Endothelial cell of hepatic sinusoid (primary cell): ENCODE results near the gene CFAP97.

ENCODE experiments used
- in situ Hi-C: cut with HindIII; loops from 2 replicates; pipeline ENCODE4 v1.10.0; 2017; ENCODE audit warnings: low sequenced_read_pairs

The CFAP97 gene

DNA sequence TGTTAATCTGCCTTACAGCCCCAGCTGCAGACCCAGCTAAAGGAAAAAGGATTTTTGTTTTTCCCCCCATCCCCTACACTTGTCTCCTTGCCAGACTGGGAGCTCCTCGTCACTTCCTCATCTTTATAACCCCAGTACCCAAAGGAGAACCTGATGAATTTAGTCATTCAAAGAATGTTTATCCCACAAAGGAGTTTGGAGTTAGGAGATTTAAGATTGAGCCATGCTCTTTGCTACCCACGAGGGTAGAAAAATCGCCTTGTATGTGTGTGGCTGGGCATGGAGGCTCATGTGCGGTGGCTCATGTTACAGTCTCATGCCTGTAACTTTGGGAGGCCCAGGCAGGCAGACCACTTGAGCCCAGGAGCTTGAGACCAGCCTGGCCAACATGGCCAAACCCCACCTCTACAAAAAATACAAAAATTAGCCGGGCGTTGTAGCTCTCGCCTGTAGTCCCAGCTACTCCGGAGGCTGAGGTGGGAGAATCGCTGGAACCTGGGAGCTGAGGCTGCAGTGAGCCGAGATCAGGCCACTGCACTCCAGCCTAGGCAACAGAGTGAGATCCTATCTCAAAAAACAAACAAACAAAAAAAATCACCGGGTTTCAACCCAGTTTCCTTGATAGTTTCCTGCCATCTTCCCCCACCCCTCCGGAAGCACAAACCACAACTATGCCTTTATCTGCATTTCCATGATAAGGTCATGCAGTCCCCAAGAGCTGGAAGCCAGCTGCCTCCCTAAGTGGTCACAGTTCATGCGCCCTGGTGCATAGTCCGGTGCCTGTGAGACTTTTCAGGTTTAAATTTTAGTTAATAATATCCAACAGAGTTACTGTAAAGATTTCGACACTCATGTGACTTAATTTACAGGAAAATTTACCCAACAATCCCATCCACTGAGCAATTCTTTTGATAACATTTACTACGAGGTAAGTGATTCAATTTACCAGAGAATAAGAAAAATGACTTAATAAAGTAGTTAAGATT, 1.5 kb downstream of the CFAP97 start:
- in situ Hi-C loops = no loop called here

GRCh38 chr4:185198189-185198588, 5.6 kb downstream of the CFAP97 start:
- in situ Hi-C loops = loop anchor here (5.0 to 25.0 kb wide), 2 partner anchors 36 to 389 kb away; no protein-coding TSS in a partner anchor

DNA sequence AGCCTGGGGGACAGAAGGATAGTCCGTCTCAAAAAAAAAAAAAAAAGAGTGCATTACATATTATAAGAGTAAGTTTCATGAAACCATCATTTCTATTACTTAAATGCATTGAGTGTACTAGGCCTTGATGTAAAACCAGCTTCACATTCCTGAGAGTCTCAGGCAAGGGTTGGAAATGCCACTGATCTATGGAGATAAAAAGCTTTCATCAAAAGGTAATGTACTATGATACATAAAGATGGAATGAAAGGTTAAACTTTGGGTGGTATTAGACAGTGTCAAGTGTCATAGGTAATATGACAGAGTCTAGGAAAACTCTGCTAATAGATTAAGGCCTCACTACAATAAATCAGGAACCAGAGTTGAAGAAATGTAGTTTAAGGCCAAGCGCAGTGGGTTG, 7.4 kb downstream of the CFAP97 start:
- in situ Hi-C loops = loop anchor here (5.0 to 25.0 kb wide), 2 partner anchors 34 to 391 kb away; no protein-coding TSS in a partner anchor

GRCh38 chr4:185194924-185195888, 8.6 kb downstream of the CFAP97 start:
- in situ Hi-C loops = loop anchor here (5.0 to 25.0 kb wide), 2 partner anchors 33 to 392 kb away; no protein-coding TSS in a partner anchor

DNA sequence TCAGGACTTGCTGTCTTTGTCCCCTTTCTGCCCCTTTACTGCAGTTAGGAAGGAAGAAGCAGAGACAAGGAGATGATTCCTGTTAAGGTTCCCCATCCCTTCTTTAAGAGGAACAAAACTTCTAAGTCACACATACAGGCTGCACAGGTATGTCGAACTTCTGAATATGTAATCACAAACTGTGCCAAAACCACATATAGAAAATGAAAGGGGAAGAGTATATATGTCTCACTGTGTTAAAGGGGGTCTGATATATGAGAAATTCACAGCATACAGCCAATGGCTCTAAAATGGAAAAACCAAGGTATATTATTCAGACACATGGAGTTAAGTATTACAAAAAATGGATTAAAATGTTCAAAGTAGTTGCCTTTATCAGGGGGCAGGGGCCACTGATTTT, 11.7 kb downstream of the CFAP97 start:
- in situ Hi-C loops = loop anchor here (25.0 kb wide), 1 partner anchor 395 kb away; no protein-coding TSS in a partner anchor

DNA sequence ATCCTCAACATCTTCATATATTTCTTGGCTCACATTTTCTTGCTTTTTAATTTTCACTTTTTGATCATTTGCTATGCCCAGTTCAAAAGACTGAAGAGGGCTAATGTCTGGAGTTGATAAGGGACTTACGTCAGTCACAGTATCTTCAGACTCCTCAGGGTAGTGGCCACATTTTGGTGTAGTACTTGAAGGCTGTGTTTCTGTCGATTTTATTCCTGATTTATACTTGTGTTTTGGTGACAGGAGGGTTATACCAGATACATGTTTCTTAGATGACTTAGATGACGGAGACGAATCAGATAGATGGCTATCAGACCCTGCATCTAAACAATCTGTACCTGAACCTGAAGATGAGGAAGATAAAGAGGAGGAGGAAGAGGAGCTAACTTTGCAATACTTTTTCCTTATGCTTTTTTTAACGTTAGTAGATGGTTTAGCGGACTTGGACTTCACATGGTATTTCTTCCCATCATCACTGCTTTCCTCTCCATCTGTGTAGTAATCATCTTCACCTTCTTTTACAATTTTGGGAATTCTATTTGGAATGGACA, 13.4 kb downstream of the CFAP97 start:
- in situ Hi-C loops = loop anchor here (25.0 kb wide), 1 partner anchor 397 kb away; no protein-coding TSS in a partner anchor

DNA sequence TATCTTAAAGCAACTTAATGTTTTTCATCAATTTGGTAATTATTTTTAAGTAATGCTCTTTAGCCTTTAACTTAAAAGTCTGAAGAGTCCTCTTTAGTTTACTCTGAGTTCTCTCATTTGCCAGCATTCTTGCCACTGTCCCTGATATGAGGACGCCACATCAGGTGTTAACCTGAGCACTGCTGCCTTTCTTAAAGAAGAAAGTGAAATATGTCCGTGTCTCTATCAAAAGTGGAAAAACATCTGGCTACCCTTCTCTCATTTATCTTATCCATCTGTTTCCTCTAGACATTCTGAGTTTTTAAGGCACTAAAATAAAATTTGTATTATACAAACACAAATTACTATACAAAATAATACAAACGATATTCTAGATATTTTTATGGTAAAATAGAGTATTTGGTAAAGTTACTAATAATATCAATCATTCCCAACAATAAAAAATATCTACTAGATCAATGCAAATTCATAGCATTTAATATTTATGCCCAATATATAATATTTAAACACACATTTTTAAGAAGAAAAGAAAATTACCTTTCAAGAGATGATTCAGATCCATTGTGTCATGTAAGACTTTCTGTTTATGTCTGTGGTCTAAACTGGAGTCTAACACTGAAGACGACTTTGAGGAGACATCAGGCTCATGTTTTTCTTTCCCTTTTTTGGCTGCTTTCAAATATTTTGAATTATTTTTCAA, 14.0 kb downstream of the CFAP97 start:
- in situ Hi-C loops = loop anchor here (25.0 kb wide), 1 partner anchor 398 kb away; no protein-coding TSS in a partner anchor

DNA sequence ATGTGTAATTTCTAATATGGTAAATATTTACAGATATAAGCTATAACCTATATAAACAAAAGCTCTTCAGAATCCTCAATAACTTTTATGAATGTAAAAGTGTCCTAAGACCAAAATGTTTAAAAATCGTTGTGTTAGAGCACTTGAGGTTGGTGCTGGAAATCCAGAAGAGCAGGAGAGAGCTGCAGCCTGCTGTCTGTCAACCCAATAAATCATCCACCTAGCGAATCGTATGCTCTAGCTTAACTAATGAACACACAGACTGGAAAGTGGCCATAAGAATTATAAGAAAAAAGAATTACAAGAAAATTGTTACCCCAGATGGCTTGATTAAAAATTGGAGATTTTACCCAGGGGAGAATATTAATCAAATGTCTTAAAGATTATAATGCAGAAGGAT, 17.0 kb downstream of the CFAP97 start:
- in situ Hi-C loops = loop anchor here (25.0 kb wide), 1 partner anchor 401 kb away; no protein-coding TSS in a partner anchor

- in situ Hi-C loops = loop anchor here (25.0 kb wide), 1 partner anchor 404 kb away; no protein-coding TSS in a partner anchor
These were observed 20.0 kb downstream of the CFAP97 start for GRCh38 chr4:185183622-185184281.

GRCh38 chr4:185182239-185182638, 21.6 kb downstream of the CFAP97 start:
- in situ Hi-C loops = loop anchor here (25.0 kb wide), 1 partner anchor 405 kb away; no protein-coding TSS in a partner anchor

DNA sequence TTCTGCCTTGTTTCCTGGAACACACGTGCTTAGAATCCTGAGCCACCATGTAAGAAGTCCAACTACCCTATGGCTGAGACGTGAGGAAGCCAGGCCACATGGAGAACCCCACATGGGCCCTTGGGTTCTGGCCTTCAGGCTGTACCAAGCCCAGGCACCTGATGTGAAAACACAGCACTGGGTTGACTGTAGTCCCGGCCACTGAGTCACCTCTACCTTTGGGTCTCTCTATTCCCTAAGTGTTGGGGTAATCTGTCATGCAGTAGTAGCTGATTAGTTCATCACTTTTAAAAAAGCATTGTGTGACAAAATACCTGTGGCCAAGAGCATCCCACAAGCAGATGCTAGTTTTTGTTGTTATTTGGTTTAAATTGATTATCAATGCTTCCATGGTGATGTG, 24.3 kb downstream of the CFAP97 start:
- in situ Hi-C loops = loop anchor here (25.0 kb wide), 1 partner anchor 408 kb away; no protein-coding TSS in a partner anchor

GRCh38 chr4:185171373-185172071, 32.3 kb downstream of the CFAP97 start:
- in situ Hi-C loops = no loop called here

DNA sequence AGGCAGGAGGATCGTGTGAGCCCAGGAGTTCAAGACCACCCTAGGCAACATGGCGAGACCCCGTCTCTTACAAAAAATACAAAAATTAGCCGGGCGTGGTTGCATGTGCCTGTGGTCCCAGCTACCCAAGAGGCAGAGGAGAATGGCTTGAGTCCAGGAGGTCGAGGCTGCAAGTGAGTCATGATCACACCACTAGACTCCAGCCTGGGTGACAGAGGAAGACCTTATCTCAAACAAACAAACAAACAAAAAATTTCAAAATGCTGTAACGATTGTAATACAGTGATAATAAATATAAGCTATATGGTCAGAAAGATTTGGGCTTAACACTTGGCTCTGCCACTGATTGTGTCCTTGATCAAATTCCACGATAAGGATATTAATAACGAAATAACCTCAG, 36.6 kb downstream of the CFAP97 start:
- in situ Hi-C loops = no loop called here

DNA sequence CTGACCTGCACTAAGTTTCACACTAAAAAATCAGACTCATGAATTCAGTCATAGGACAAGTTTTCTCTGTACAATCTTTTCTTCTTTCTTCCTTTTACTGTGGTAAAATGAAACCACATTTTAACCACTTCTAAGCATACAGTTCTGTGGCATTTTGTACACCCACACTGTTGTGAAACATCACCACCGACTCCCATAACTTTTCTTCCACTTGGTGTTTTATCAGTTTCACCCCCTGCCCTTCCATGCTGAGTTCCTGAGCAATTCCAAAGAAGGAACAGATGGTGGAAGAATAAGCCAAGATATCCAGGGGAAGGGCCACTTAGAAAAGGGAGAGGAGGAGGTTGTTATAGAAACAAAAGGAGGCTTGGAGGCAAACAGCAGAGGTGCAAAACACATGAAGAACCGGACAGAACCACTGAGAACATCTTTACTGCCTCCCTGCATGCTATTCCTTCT, 38.2 kb downstream of the CFAP97 start:
- in situ Hi-C loops = no loop called here

- in situ Hi-C loops = no loop called here
These were observed 52.5 kb downstream of the CFAP97 start for GRCh38 chr4:185151296-185151695.

GRCh38 chr4:185149392-185149791, 54.4 kb downstream of the CFAP97 start:
- in situ Hi-C loops = no loop called here

- in situ Hi-C loops = no loop called here
These were observed 58.2 kb downstream of the CFAP97 start for GRCh38 chr4:185145572-185145971.

DNA sequence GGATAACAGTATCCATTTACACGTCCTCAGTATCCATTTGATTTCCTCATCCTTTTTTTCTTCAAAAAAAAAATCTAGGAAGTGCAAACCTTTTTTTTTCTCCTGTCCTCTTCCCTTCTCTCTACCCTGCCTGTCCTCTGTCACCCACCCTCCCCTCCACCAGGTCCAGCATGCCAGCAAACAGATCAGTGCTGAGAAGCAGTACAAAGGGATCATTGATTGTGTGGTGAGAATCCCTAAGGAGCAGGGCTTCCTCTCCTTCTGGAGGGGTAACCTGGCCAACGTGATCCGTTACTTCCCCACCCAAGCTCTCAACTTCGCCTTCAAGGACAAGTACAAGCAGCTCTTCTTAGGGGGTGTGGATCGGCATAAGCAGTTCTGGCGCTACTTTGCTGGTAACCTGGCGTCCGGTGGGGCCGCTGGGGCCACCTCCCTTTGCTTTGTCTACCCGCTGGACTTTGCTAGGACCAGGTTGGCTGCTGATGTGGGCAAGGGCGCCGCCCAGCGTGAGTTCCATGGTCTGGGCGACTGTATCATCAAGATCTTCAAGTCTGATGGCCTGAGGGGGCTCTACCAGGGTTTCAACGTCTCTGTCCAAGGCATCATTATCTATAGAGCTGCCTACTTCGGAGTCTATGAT, 59.1 kb downstream of the CFAP97 start:
- in situ Hi-C loops = no loop called here
